HL-60 (cell line): ENCODE measurements around the gene SPINK13.
"Not testable (repeated sequence)": the region's sequence is repeated elsewhere in the genome, so short reads cannot be mapped to it uniquely, and the experiment has no call there.

Source experiments
- CTCF ChIP-seq: IDR thresholded peaks from one replicate; pipeline ENCODE4 v1.5.1; 2011; ENCODE audit warnings: low read length, control low read depth, inconsistent platforms; ENCODE audit not compliant: insufficient read depth
- POLR2AphosphoS5 ChIP-seq: IDR thresholded peaks from 2 replicates; pipeline ENCODE4 v1.6.1; 2012; ENCODE audit warnings: low read depth
- REST ChIP-seq: IDR thresholded peaks from 2 replicates; pipeline ENCODE4 v1.6.1; 2012; ENCODE audit warnings: low read depth; ENCODE audit not compliant: insufficient replicate concordance
- SPI1 ChIP-seq: IDR thresholded peaks from 2 replicates; pipeline ENCODE4 v1.6.1; 2012; ENCODE audit warnings: low read depth, mild to moderate bottlenecking, borderline replicate concordance

GRCh38 chr5:148275129-148275528 lies 6.5 kb downstream of the SPINK13 start:
- not testable (repeated sequence) for TF ChIP-seq CTCF, POLR2AphosphoS5, SPI1, REST
